Panc1 (cell line): Measurements from ENCODE around the gene TBC1D22A. TPM values are rescaled to one million over a fixed set of nuclear protein-coding genes. Genes with fewer than 3 reads are reported as not detected.

Experiments
- ATAC-seq: fragments of 200-7000 bp; cut with Tn5 transposase; 2 replicates; pipeline ENCODE4 v1.9.1; 2020; ENCODE audit warnings: mild to moderate bottlenecking, moderate library complexity
- BruUV-seq: library from RNA; stranded (reverse); fragments of 400-500 nt; replicated peaks from 2 replicates; lab custom pipeline; 2021; lab: Mats Ljungman, UMichigan
- CTCF ChIA-PET: fragments of 300-600 bp; sonication (Branson Sonifier 250); formaldehyde crosslinking; loops from one replicate; lab custom pipeline; 2022; ENCODE audit warnings: antibody characterized with exemption; lab: Charles Lee
- POLR2A ChIA-PET: fragments of 300-600 bp; sonication (Branson Sonifier 250); formaldehyde crosslinking; loops from one replicate; lab custom pipeline; 2022; ENCODE audit warnings: antibody characterized with exemption; lab: Charles Lee
- DNase-seq: peaks from one replicate; pipeline ENCODE4 v3.0.0-alpha.2; 2010; ENCODE audit warnings: low read depth, low spot score
- H3K27ac ChIP-seq: 2 replicates; pipeline ENCODE4 v1.5.1; 2011; ENCODE audit warnings: mild to moderate bottlenecking, low read length, inconsistent platforms
- H3K27me3 ChIP-seq: fragments of 200-500 bp; sonication (Bioruptor generic); 2 replicates; pipeline ENCODE4 v1.6.0; 2014; ENCODE audit warnings: low read length, inconsistent platforms; ENCODE audit not compliant: control insufficient read depth, insufficient read depth
- H3K36me3 ChIP-seq: fragments of 200-500 bp; sonication (Bioruptor generic); 2 replicates; pipeline ENCODE4 v1.5.1; 2014; ENCODE audit warnings: inconsistent platforms, mild to moderate bottlenecking, low read length, moderate library complexity; ENCODE audit not compliant: control insufficient read depth, insufficient read depth
- H3K4me1 ChIP-seq: 2 replicates; pipeline ENCODE4 v1.5.1; 2011; ENCODE audit warnings: inconsistent platforms, mild to moderate bottlenecking, low read length, moderate library complexity; ENCODE audit not compliant: control insufficient read depth, insufficient read depth
- H3K4me3 ChIP-seq, 2 experiments: 2 replicates each; pipeline ENCODE4 v1.5.1; 2011 to 2012; ENCODE audit warnings: low read depth in 2 of 2, low read length in 2 of 2, mild to moderate bottlenecking in 2 of 2, inconsistent platforms in 1 of 2, moderate library complexity in 1 of 2
- H3K9me3 ChIP-seq: fragments of 200-500 bp; sonication (Bioruptor generic); 2 replicates; pipeline ENCODE4 v1.5.1; 2014; ENCODE audit warnings: low read depth, mild to moderate bottlenecking, inconsistent platforms, low read length, moderate library complexity; ENCODE audit not compliant: control insufficient read depth, insufficient read depth
- CTCF ChIP-seq: fragments of 450-650 bp; IDR thresholded peaks from 2 replicates; pipeline ENCODE4 v1.5.1; 2017; ENCODE audit warnings: mild to moderate bottlenecking
- POLR2AphosphoS5 ChIP-seq: IDR thresholded peaks from 2 replicates; pipeline ENCODE4 v1.6.1; 2012; ENCODE audit warnings: mild to moderate bottlenecking, low read depth, low read length, moderate library complexity
- REST ChIP-seq, 2 experiments: IDR thresholded peaks; 2 replicates each; pipeline ENCODE4 v1.6.1; 2011 to 2012; ENCODE audit warnings: low read depth in 2 of 2, control low read depth in 1 of 2, low read length in 1 of 2, mild to moderate bottlenecking in 1 of 2, moderate library complexity in 1 of 2; ENCODE audit not compliant: insufficient read depth in 1 of 2
- SIN3A ChIP-seq: IDR thresholded peaks from 2 replicates; pipeline ENCODE4 v1.6.1; 2012; ENCODE audit warnings: low read depth, mild to moderate bottlenecking, low read length, moderate library complexity, borderline replicate concordance; ENCODE audit not compliant: insufficient read depth
- TCF7L2 ChIP-seq: IDR thresholded peaks from 2 replicates; pipeline ENCODE4 v1.6.1; 2011; ENCODE audit warnings: mild to moderate bottlenecking, low read depth, low read length, inconsistent platforms
- in situ Hi-C: cut with HindIII; loops from 2 replicates; pipeline ENCODE4 v1.10.0; 2016; ENCODE audit warnings: low sequenced_read_pairs, low pct_unique_long_range_greater_than_20kb
- intact Hi-C: fragments of 100-400 bp; cut with micrococcal nuclease; formaldehyde crosslinking; loops from one replicate; pipeline ENCODE4 v1.10.0; 2022; ENCODE audit not compliant: unreplicated experiment
- total RNA-seq: library from RNA; stranded (reverse); gene quantifications from one replicate; pipeline ENCODE4 v1.2.1, GENCODE V29; 2021; ENCODE audit not compliant: unreplicated experiment

The TBC1D22A gene
- total RNA-seq, 1 experiment from 2014 or later: 28.7 TPM

GRCh38 chr22:47059076-47059475, 296.6 kb downstream of the TBC1D22A start:
- no TSS peak for BruUV-seq
- Histone ChIP-seq H3K9me3 (no peaks in the 10 kb centered on the region), H3K4me3 (no peak overlapping the region), H3K27me3 (no peaks in the 10 kb centered on the region), H3K4me1 (no peaks in the 10 kb centered on the region), H3K27ac (no peak overlapping the region), H3K36me3 (no peaks in the 10 kb centered on the region)
- intact Hi-C loops: no loop called here
- ATAC-seq (no peak), DNase-seq (no peak)
- CTCF ChIA-PET: no interaction called here
- no peak for TF ChIP-seq REST (IDR thresholded peaks at IDR 0.05; ENCODE audit: insufficient read depth in 1 of 2, low read depth in 2 of 2, low read length in 1 of 2)
- in situ Hi-C loops: no loop called here
- POLR2A ChIA-PET: no interaction called here

GRCh38 chr22:47059701-47060161, 297.3 kb downstream of the TBC1D22A start:
- no peak for DNase-seq
- intact Hi-C loops: no loop called here
- H3K4me3 ChIP-seq: no peak overlapping the region

More at GRCh38 chr22:47059701-47060161, 297.3 kb downstream of the TBC1D22A start:
- in situ Hi-C loops: no loop called here
- Histone ChIP-seq H3K4me1 (no peaks in the 10 kb centered on the region), H3K9me3 (no peaks in the 10 kb centered on the region), H3K27ac (no peak overlapping the region), H3K27me3 (no peaks in the 10 kb centered on the region), H3K36me3 (no peaks in the 10 kb centered on the region)
- CTCF ChIA-PET: no interaction called here
- no peak for ATAC-seq
- TF ChIP-seq SIN3A: no peak
- no peak for TF ChIP-seq REST (IDR thresholded peaks at IDR 0.05; ENCODE audit: insufficient read depth in 1 of 2, low read depth in 2 of 2, low read length in 1 of 2)
- no peak for TF ChIP-seq TCF7L2
- TF ChIP-seq POLR2AphosphoS5: no peak
- TF ChIP-seq CTCF: no peak
- BruUV-seq: no TSS peak
- POLR2A ChIA-PET: no interaction called here
